ENCODE measurements around the gene HS3ST2. TPM values are rescaled to one million over a fixed set of nuclear protein-coding genes. Genes with fewer than 3 reads are reported as not detected.
"Not testable (repeated sequence)": the region's sequence is repeated elsewhere in the genome, so short reads cannot be mapped to it uniquely, and the experiment has no call there.

The HS3ST2 gene
- total RNA-seq, 6 experiments from 2014 or later = not detected

GRCh38 chr16:22933173-22933572, 119.2 kb downstream of the HS3ST2 start:
- Mint-ChIP-seq H3K36me3 (ENCODE audit: low read depth) (no peaks in the 10 kb centered on the region), H3K27ac (no peak overlapping the region), H3K4me1 (ENCODE audit: low read depth) (no peaks in the 10 kb centered on the region), H3K9me3 (no peaks in the 10 kb centered on the region), H3K4me3 (no peak overlapping the region), H3K27me3 (ENCODE audit: insufficient read depth) (peaks cover 10% of the 10 kb centered on the region; the same call in 1 of the 2 replicates)
- no peak for TF ChIP-seq CTCF (IDR thresholded peaks at IDR 0.05)
- no peak for DNase-seq

GRCh38 chr16:22934786-22935185, 120.8 kb downstream of the HS3ST2 start:
- Mint-ChIP-seq H3K36me3 (ENCODE audit: low read depth) (no peaks in the 10 kb centered on the region), H3K9me3 (no peaks in the 10 kb centered on the region)
- no peak for TF ChIP-seq CTCF (IDR thresholded peaks at IDR 0.05)

DNA sequence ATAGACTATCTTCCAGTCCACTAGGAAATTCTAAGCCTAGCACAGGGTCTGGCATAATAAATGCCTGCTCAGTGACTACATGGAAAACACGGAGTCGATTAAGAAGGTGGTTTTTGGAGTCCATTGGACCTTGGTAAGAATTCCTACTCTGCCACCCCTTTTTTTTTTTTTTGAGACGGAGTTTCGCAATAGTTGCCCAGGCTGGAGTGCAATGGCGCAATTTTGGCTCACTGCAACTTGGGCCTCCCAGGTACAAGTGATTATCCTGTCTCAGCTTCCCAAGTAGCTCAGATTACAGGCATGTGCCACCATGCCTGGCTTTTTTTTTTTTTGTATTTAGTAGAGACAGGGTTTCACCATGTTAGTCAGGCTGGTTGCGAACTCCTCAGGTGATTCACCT, 123.2 kb downstream of the HS3ST2 start:
- Mint-ChIP-seq H3K36me3 (ENCODE audit: low read depth) (no peaks in the 10 kb centered on the region), H3K4me1 (ENCODE audit: low read depth) (no peaks in the 10 kb centered on the region), H3K27me3 (ENCODE audit: insufficient read depth) (peaks cover 12% of the 10 kb centered on the region; the same call in 1 of the 2 replicates), H3K27ac (no peak overlapping the region), H3K9me3 (no peaks in the 10 kb centered on the region), H3K4me3 (no peak overlapping the region)
- DNase-seq = no peak
- TF ChIP-seq CTCF (IDR thresholded peaks at IDR 0.05) = no peak

More at GRCh38 chr16:22934786-22935185, 120.8 kb downstream of the HS3ST2 start:
- Mint-ChIP-seq H3K27ac (no peak overlapping the region), H3K4me1 (ENCODE audit: low read depth) (no peaks in the 10 kb centered on the region), H3K4me3 (no peak overlapping the region), H3K27me3 (ENCODE audit: insufficient read depth) (peaks cover 8% of the 10 kb centered on the region; the same call in 1 of the 2 replicates)
- DNase-seq = no peak

GRCh38 chr16:22938647-22939046, 124.7 kb downstream of the HS3ST2 start:
- Mint-ChIP-seq H3K9me3 (no peaks in the 10 kb centered on the region), H3K4me1 (ENCODE audit: low read depth) (no peaks in the 10 kb centered on the region), H3K27ac (no peak overlapping the region), H3K36me3 (ENCODE audit: low read depth) (no peaks in the 10 kb centered on the region), H3K4me3 (no peak overlapping the region), H3K27me3 (ENCODE audit: insufficient read depth) (peaks cover 10% of the 10 kb centered on the region; the same call in 1 of the 2 replicates)
- TF ChIP-seq CTCF (IDR thresholded peaks at IDR 0.05) = no peak
- DNase-seq = peak; percentile 11

- H3K4me3 Mint-ChIP-seq; H3K27ac Mint-ChIP-seq; DNase-seq; H3K36me3 Mint-ChIP-seq (ENCODE audit: low read depth); H3K4me1 Mint-ChIP-seq (ENCODE audit: low read depth); H3K9me3 Mint-ChIP-seq: not testable (repeated sequence)
- H3K27me3 Mint-ChIP-seq (ENCODE audit: insufficient read depth) = peaks cover 14% of the 10 kb centered on the region
Observed at GRCh38 chr16:22939744-22940363, 125.9 kb downstream of the HS3ST2 start.

- Mint-ChIP-seq H3K27ac (no peak overlapping the region), H3K36me3 (ENCODE audit: low read depth) (no peaks in the 10 kb centered on the region), H3K27me3 (ENCODE audit: insufficient read depth) (peaks cover 14% of the 10 kb centered on the region), H3K9me3 (no peaks in the 10 kb centered on the region), H3K4me1 (ENCODE audit: low read depth) (no peaks in the 10 kb centered on the region), H3K4me3 (no peak overlapping the region)
- no peak for TF ChIP-seq CTCF (IDR thresholded peaks at IDR 0.05)
- DNase-seq = no peak
Observed at GRCh38 chr16:22941970-22942501, 128.1 kb downstream of the HS3ST2 start.
